ENCODE data around the gene PAGR1.
"Not testable (repeated sequence)": the region's sequence is repeated elsewhere in the genome, so short reads cannot be mapped to it uniquely, and the experiment has no call there.

Gene PAGR1

GRCh38 chr16:29830774-29831173, 14.8 kb downstream of the PAGR1 start:
- Histone ChIP-seq H3K9me3 (ENCODE audit: control insufficient read depth, insufficient read depth, low read depth, low read length) (no peaks in the 10 kb centered on the region), H3K9ac (ENCODE audit: low read length) (no peak overlapping the region), H3K4me3 (ENCODE audit: low read depth, low read length) (no peak overlapping the region), H3K27ac (ENCODE audit: low read depth, low read length) (no peak overlapping the region), H3K36me3 (ENCODE audit: control insufficient read depth, insufficient read depth, low read length) (no peaks in the 10 kb centered on the region), H3K4me1 (ENCODE audit: control insufficient read depth, insufficient read depth, low read length) (peaks cover 4% of the 10 kb centered on the region; the same call in 1 of the 2 replicates), H3K27me3 (ENCODE audit: control insufficient read depth, insufficient read depth, low read length) (no peaks in the 10 kb centered on the region)

DNA sequence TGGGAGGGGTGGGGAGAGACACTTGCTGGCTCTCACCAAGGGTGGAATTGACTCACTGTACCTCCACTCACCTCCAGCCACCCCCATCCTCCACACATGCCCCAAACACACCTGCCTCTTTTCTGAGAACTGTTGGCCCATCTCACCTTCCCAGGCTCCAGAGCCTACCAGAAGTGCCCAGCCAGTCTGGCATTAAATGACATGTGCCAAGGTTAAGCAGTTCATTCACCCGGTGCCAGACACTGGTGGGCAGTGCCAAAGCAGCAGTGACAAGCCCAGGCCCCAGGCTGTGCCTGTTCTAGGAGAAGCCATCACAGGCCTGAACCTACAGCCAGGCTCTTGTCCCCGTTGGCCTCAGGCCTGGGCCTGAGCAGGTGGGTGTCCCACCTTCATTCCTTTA, 15.5 kb downstream of the PAGR1 start:
- Histone ChIP-seq H3K4me1 (ENCODE audit: control insufficient read depth, insufficient read depth, low read length) (no peaks in the 10 kb centered on the region), H3K27me3 (ENCODE audit: control insufficient read depth, insufficient read depth, low read length) (no peaks in the 10 kb centered on the region), H3K27ac (ENCODE audit: low read depth, low read length) (no peak overlapping the region), H3K9me3 (ENCODE audit: control insufficient read depth, insufficient read depth, low read depth, low read length) (no peaks in the 10 kb centered on the region), H3K4me3 (ENCODE audit: low read depth, low read length) (no peak overlapping the region), H3K9ac (ENCODE audit: low read length) (no peak overlapping the region), H3K36me3 (ENCODE audit: control insufficient read depth, insufficient read depth, low read length) (no peaks in the 10 kb centered on the region)

DNA sequence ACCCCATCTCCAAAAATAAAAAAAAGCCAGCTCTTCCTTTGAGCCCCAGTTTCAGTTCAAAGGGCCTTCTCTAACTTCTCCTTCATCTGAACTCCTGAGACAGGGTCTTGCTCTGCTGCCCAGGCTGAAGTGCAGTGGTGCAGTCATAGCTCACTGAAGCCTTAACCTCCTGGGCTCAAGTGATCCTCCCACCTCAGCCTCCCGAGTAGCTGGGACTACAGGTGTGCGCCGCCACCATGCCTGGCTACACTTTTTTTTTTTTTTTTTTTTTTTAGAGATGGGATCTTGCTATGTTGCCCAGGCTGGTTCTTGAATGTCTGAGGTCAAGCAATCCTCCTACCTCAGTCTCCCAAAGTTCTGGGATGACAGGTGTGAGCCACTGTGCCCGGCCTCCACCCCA, 17.3 kb downstream of the PAGR1 start:
- not testable (repeated sequence) for H3K9me3 ChIP-seq (ENCODE audit: control insufficient read depth, insufficient read depth, low read depth, low read length); H3K9ac ChIP-seq (ENCODE audit: low read length); H3K27ac ChIP-seq (ENCODE audit: low read depth, low read length); H3K36me3 ChIP-seq (ENCODE audit: control insufficient read depth, insufficient read depth, low read length); H3K4me1 ChIP-seq (ENCODE audit: control insufficient read depth, insufficient read depth, low read length); H3K27me3 ChIP-seq (ENCODE audit: control insufficient read depth, insufficient read depth, low read length); H3K4me3 ChIP-seq (ENCODE audit: low read depth, low read length)

GRCh38 chr16:29834079-29834478, 18.1 kb downstream of the PAGR1 start:
- no peaks in the 10 kb centered on the region for H3K9me3 ChIP-seq (ENCODE audit: control insufficient read depth, insufficient read depth, low read depth, low read length)
- no peak overlapping the region for H3K4me3 ChIP-seq (ENCODE audit: low read depth, low read length)
- H3K9ac ChIP-seq (ENCODE audit: low read length), result no peak overlapping the region
- no peak overlapping the region for H3K27ac ChIP-seq (ENCODE audit: low read depth, low read length)
- H3K36me3 ChIP-seq (ENCODE audit: control insufficient read depth, insufficient read depth, low read length), result no peaks in the 10 kb centered on the region
- no peaks in the 10 kb centered on the region for H3K27me3 ChIP-seq (ENCODE audit: control insufficient read depth, insufficient read depth, low read length)
- H3K4me1 ChIP-seq (ENCODE audit: control insufficient read depth, insufficient read depth, low read length), result no peaks in the 10 kb centered on the region

GRCh38 chr16:29835926-29836325, 20.0 kb downstream of the PAGR1 start:
- H3K27me3 ChIP-seq (ENCODE audit: control insufficient read depth, insufficient read depth, low read length), result no peaks in the 10 kb centered on the region
- no peaks in the 10 kb centered on the region for H3K9me3 ChIP-seq (ENCODE audit: control insufficient read depth, insufficient read depth, low read depth, low read length)
- H3K36me3 ChIP-seq (ENCODE audit: control insufficient read depth, insufficient read depth, low read length), result no peaks in the 10 kb centered on the region
- H3K27ac ChIP-seq (ENCODE audit: low read depth, low read length), result no peak overlapping the region
- no peak overlapping the region for H3K9ac ChIP-seq (ENCODE audit: low read length)
- H3K4me3 ChIP-seq (ENCODE audit: low read depth, low read length), result no peak overlapping the region
- no peaks in the 10 kb centered on the region for H3K4me1 ChIP-seq (ENCODE audit: control insufficient read depth, insufficient read depth, low read length)

DNA sequence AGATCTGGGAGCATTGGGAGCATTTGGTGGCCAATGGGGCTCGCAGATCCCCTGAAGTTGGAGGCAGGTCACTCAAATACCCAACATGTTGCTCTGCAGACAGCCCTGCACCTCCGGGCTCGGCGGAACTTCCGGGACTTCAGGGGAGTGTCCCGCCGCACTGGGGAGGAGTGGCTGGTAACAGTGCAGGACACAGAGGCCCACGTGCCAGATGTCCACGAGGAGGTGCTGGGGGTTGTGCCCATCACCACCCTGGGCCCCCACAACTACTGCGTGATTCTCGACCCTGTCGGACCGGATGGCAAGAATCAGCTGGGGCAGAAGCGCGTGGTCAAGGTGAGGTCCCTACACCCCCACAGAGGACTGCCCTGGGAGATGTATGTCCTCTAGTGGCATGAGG, 20.7 kb downstream of the PAGR1 start:
- no peak overlapping the region for H3K4me3 ChIP-seq (ENCODE audit: low read depth, low read length)
- H3K4me1 ChIP-seq (ENCODE audit: control insufficient read depth, insufficient read depth, low read length), result no peaks in the 10 kb centered on the region
- no peaks in the 10 kb centered on the region for H3K36me3 ChIP-seq (ENCODE audit: control insufficient read depth, insufficient read depth, low read length)
- H3K27ac ChIP-seq (ENCODE audit: low read depth, low read length), result no peak overlapping the region
- H3K27me3 ChIP-seq (ENCODE audit: control insufficient read depth, insufficient read depth, low read length), result no peaks in the 10 kb centered on the region
- H3K9me3 ChIP-seq (ENCODE audit: control insufficient read depth, insufficient read depth, low read depth, low read length), result no peaks in the 10 kb centered on the region
- no peak overlapping the region for H3K9ac ChIP-seq (ENCODE audit: low read length)

- no peaks in the 10 kb centered on the region for H3K27me3 ChIP-seq (ENCODE audit: control insufficient read depth, insufficient read depth, low read length)
- H3K9ac ChIP-seq (ENCODE audit: low read length), result no peak overlapping the region
- no peaks in the 10 kb centered on the region for H3K4me1 ChIP-seq (ENCODE audit: control insufficient read depth, insufficient read depth, low read length)
- no peak overlapping the region for H3K4me3 ChIP-seq (ENCODE audit: low read depth, low read length)
- no peak overlapping the region for H3K27ac ChIP-seq (ENCODE audit: low read depth, low read length)
- no peaks in the 10 kb centered on the region for H3K36me3 ChIP-seq (ENCODE audit: control insufficient read depth, insufficient read depth, low read length)
- no peaks in the 10 kb centered on the region for H3K9me3 ChIP-seq (ENCODE audit: control insufficient read depth, insufficient read depth, low read depth, low read length)
Measured at GRCh38 chr16:29837841-29838240, 21.9 kb downstream of the PAGR1 start.

DNA sequence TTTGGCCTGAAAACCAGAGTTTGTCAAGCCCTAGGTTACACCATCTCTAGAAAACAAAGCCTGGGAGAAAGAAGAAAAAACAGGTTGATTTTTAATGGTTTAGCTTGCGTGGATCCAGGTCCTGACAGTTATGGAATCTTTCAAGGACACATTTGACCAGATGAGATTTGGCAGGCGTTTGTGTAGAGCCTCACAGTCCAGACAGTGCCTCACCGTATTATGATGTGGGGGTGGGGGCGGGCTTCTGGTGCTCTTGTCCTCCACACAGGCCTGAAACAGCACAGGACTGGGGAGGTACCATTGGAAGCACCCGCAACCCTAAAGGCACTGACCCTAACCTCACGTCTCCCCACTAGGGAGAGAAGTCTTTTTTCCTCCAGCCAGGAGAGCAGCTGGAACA, 23.9 kb downstream of the PAGR1 start:
- no peaks in the 10 kb centered on the region for H3K36me3 ChIP-seq (ENCODE audit: control insufficient read depth, insufficient read depth, low read length)
- H3K9ac ChIP-seq (ENCODE audit: low read length), result no peak overlapping the region
- H3K4me3 ChIP-seq (ENCODE audit: low read depth, low read length), result no peak overlapping the region
- H3K9me3 ChIP-seq (ENCODE audit: control insufficient read depth, insufficient read depth, low read depth, low read length), result no peaks in the 10 kb centered on the region
- no peak overlapping the region for H3K27ac ChIP-seq (ENCODE audit: low read depth, low read length)
- no peaks in the 10 kb centered on the region for H3K4me1 ChIP-seq (ENCODE audit: control insufficient read depth, insufficient read depth, low read length)
- H3K27me3 ChIP-seq (ENCODE audit: control insufficient read depth, insufficient read depth, low read length), result no peaks in the 10 kb centered on the region

DNA sequence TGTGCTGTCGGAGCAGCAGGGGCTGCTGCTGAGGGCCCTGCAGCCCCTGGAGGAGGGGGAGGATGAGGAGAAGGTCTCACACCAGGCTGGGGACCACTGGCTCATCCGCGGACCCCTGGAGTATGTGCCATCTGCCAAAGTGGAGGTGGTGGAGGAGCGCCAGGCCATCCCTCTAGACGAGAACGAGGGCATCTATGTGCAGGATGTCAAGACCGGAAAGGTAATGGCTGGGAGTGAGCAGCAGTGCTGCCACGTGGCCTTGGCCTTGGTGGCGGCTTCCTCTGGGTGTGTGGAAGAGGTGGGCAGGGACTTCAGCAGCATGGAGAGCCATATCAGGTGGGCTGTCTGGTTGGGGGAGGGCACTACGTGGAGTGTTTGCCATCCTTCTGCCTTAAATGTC, 24.3 kb downstream of the PAGR1 start:
- H3K9me3 ChIP-seq (ENCODE audit: control insufficient read depth, insufficient read depth, low read depth, low read length), result no peaks in the 10 kb centered on the region
- no peaks in the 10 kb centered on the region for H3K27me3 ChIP-seq (ENCODE audit: control insufficient read depth, insufficient read depth, low read length)
- H3K27ac ChIP-seq (ENCODE audit: low read depth, low read length), result no peak overlapping the region
- no peak overlapping the region for H3K4me3 ChIP-seq (ENCODE audit: low read depth, low read length)
- H3K36me3 ChIP-seq (ENCODE audit: control insufficient read depth, insufficient read depth, low read length), result no peaks in the 10 kb centered on the region
- H3K4me1 ChIP-seq (ENCODE audit: control insufficient read depth, insufficient read depth, low read length), result no peaks in the 10 kb centered on the region
- H3K9ac ChIP-seq (ENCODE audit: low read length), result no peak overlapping the region

GRCh38 chr16:29841631-29842030, 25.7 kb downstream of the PAGR1 start:
- Histone ChIP-seq H3K36me3 (ENCODE audit: control insufficient read depth, insufficient read depth, low read length) (no peaks in the 10 kb centered on the region), H3K9me3 (ENCODE audit: control insufficient read depth, insufficient read depth, low read depth, low read length) (no peaks in the 10 kb centered on the region), H3K27ac (ENCODE audit: low read depth, low read length) (no peak overlapping the region), H3K4me1 (ENCODE audit: control insufficient read depth, insufficient read depth, low read length) (no peaks in the 10 kb centered on the region), H3K27me3 (ENCODE audit: control insufficient read depth, insufficient read depth, low read length) (no peaks in the 10 kb centered on the region), H3K9ac (ENCODE audit: low read length) (no peak overlapping the region), H3K4me3 (ENCODE audit: low read depth, low read length) (no peak overlapping the region)

DNA sequence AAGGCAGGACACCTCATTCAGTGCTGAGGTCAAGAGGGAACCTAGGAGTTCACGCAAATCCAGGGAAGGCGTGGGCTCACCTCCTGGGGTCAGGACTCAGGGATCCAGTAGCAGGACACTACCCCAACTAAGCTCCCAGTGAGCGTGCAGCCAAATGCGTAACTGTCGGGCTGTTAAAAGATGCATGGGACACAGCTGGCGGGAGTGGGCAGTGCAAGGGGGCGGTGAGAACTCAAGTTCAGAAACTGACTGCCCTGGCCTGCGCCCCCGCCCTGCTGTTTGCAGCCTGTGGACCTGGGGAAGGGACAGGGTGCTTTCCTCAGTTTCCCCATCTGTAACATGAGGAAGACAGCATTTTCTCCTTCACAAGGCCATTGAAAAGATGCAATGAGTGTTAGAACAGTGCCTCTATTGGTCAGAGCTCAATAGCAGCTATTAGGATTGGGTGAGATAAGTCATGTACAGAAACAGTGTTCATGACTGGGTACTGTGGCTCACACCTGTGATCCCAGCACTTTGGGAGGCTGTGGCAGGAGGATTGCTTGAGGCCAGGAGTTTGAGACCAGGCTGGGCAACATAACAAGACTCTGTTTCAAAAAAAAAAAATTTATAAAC, 26.9 kb downstream of the PAGR1 start:
- no peak overlapping the region for H3K4me3 ChIP-seq (ENCODE audit: low read depth, low read length)
- no peaks in the 10 kb centered on the region for H3K4me1 ChIP-seq (ENCODE audit: control insufficient read depth, insufficient read depth, low read length)
- no peaks in the 10 kb centered on the region for H3K36me3 ChIP-seq (ENCODE audit: control insufficient read depth, insufficient read depth, low read length)
- no peak overlapping the region for H3K27ac ChIP-seq (ENCODE audit: low read depth, low read length)
- no peaks in the 10 kb centered on the region for H3K27me3 ChIP-seq (ENCODE audit: control insufficient read depth, insufficient read depth, low read length)
- H3K9ac ChIP-seq (ENCODE audit: low read length), result no peak overlapping the region
- no peaks in the 10 kb centered on the region for H3K9me3 ChIP-seq (ENCODE audit: control insufficient read depth, insufficient read depth, low read depth, low read length)

GRCh38 chr16:29843931-29844330, 28.0 kb downstream of the PAGR1 start:
- no peak overlapping the region for H3K9ac ChIP-seq (ENCODE audit: low read length)
- H3K36me3 ChIP-seq (ENCODE audit: control insufficient read depth, insufficient read depth, low read length), result no peaks in the 10 kb centered on the region
- no peaks in the 10 kb centered on the region for H3K4me1 ChIP-seq (ENCODE audit: control insufficient read depth, insufficient read depth, low read length)
- H3K9me3 ChIP-seq (ENCODE audit: control insufficient read depth, insufficient read depth, low read depth, low read length), result no peaks in the 10 kb centered on the region
- no peak overlapping the region for H3K4me3 ChIP-seq (ENCODE audit: low read depth, low read length)
- H3K27me3 ChIP-seq (ENCODE audit: control insufficient read depth, insufficient read depth, low read length), result no peaks in the 10 kb centered on the region
- H3K27ac ChIP-seq (ENCODE audit: low read depth, low read length), result no peak overlapping the region

Measured in HUES6 (cell line).